Activated CD4-positive, alpha-beta T cell treated with anti-CD3 and anti-CD28 coated beads, Interleukin-2, amount 50 U/mL, for 1 hour (primary cell): ENCODE results near the gene NKX2-4.
"Not testable (repeated sequence)": the region's sequence is repeated elsewhere in the genome, so short reads cannot be mapped to it uniquely, and the experiment has no call there.

Experiments used
- DNase-seq: peaks from one replicate; pipeline ENCODE4 v3.0.0-alpha.2; 2020

The NKX2-4 gene

GRCh38 chr20:21393816-21394519 lies 3.4 kb downstream of the NKX2-4 start:
- DNase-seq = no peak

GRCh38 chr20:21393166-21393565 lies 4.2 kb downstream of the NKX2-4 start:
- DNase-seq = no peak

GRCh38 chr20:21391972-21392352 lies 5.4 kb downstream of the NKX2-4 start:
- DNase-seq = no peak

- DNase-seq = no peak
These were observed 5.9 kb downstream of the NKX2-4 start for GRCh38 chr20:21391185-21391971.

GRCh38 chr20:21390768-21391167 lies 6.6 kb downstream of the NKX2-4 start:
- no peak for DNase-seq

GRCh38 chr20:21389368-21389767 lies 8.0 kb downstream of the NKX2-4 start:
- no peak for DNase-seq

GRCh38 chr20:21388566-21388965 lies 8.8 kb downstream of the NKX2-4 start:
- DNase-seq = no peak

GRCh38 chr20:21387528-21387927 lies 9.8 kb downstream of the NKX2-4 start:
- no peak for DNase-seq

- DNase-seq = no peak
These were observed 11.2 kb downstream of the NKX2-4 start for GRCh38 chr20:21386111-21386510.

- no peak for DNase-seq
These were observed 12.9 kb downstream of the NKX2-4 start for GRCh38 chr20:21384308-21384892.

GRCh38 chr20:21381619-21382018 lies 15.7 kb downstream of the NKX2-4 start:
- no peak for DNase-seq

- no peak for DNase-seq
These were observed 16.6 kb downstream of the NKX2-4 start for GRCh38 chr20:21380711-21381110.

GRCh38 chr20:21378259-21378658 lies 19.1 kb downstream of the NKX2-4 start:
- no peak for DNase-seq

GRCh38 chr20:21377701-21378100 lies 19.6 kb downstream of the NKX2-4 start:
- DNase-seq = no peak

- no peak for DNase-seq
These were observed 20.7 kb downstream of the NKX2-4 start for GRCh38 chr20:21376626-21377025.

GRCh38 chr20:21373436-21373835 lies 23.9 kb downstream of the NKX2-4 start:
- DNase-seq = no peak

GRCh38 chr20:21372016-21372415 lies 25.3 kb downstream of the NKX2-4 start:
- DNase-seq = no peak

GRCh38 chr20:21371193-21371592 lies 26.1 kb downstream of the NKX2-4 start:
- DNase-seq = no peak

- DNase-seq = no peak
These were observed 28.5 kb downstream of the NKX2-4 start for GRCh38 chr20:21368791-21369190.

GRCh38 chr20:21366273-21366672 lies 31.1 kb downstream of the NKX2-4 start:
- DNase-seq = not testable (repeated sequence)

- DNase-seq = no peak
These were observed 31.6 kb downstream of the NKX2-4 start for GRCh38 chr20:21365771-21366170.

GRCh38 chr20:21364413-21364812 lies 32.9 kb downstream of the NKX2-4 start:
- DNase-seq = no peak

GRCh38 chr20:21361266-21361665 lies 36.1 kb downstream of the NKX2-4 start:
- DNase-seq = no peak

GRCh38 chr20:21360705-21361104 lies 36.6 kb downstream of the NKX2-4 start:
- no peak for DNase-seq
